HG03520 (cell line): Measurements from ENCODE around the gene CCDC102B.
"Not testable (repeated sequence)": the region's sequence is repeated elsewhere in the genome, so short reads cannot be mapped to it uniquely, and the experiment has no call there.

Experiments
- ATAC-seq: cut with Tn5 transposase; IDR thresholded peaks from one replicate; pipeline ENCODE4 v1.9.1; 2021; ENCODE audit warnings: mild to moderate bottlenecking, moderate library complexity; ENCODE audit not compliant: unreplicated experiment

Gene CCDC102B

DNA sequence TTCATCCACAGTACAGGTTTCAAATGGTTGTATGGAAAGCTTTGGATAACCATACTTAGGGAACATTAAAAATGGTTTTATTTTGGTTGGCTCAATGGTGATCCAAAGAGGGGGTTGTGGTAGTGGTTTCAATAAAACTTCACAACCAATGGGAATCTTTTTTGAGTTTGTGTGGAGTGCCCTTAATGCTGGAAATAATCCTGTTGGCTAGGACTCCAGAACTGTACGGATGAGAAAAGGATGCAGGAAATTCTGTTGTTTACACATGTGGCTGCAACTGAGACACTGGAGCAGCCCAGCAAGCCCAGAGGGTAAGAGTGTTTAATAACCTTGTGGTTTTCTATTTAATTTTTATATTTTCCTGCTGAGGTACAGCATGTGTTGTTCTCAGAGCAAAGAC, at the start of gene CCDC102B:
Gene CCDC102B, plus strand, starts transcription at position 210 of the 400 bp plus-strand sequence. CDS start 38,684 bp downstream, outside the sequence.
- no peak for ATAC-seq

DNA sequence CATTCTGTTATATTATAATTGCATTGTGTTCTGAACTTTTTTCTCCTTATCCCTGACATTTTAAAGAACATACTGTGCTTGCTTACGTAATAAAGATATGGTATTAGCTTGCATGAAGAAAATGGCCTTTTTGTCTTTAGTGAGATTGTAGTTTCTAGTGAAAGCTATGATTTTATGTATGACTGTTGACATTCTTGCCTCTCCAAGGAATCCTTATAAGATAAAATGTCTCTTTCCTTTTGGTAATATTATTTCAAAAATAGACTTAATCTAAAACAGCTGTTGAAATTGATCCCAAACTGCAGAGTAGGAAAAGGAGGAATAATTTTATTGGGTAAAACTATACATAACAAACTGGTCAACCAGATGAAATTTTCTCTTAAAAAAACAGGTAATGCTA, 40.8 kb upstream of the CCDC102B start:
- ATAC-seq: no peak

DNA sequence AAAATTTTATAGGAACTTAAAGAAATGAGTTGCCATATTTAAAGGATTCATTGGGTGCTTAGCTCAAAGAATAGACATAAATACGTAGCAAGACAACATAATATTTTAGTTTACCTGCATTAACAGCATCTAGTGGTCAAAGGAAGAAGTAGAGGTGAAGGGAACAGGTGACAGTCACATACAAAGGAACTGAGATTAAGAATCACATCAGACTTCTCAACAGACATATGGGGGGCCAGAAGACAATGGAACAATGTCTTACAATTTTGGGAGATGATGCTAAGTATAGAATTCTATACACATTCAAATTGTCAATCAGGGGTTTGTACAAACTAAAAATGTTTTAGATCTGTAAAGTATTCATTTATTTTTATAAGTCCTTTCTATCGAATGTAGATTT, 38.6 kb upstream of the CCDC102B start:
- no peak for ATAC-seq

- ATAC-seq: no peak
Observed at GRCh38 chr18:68763083-68763482, 34.8 kb upstream of the CCDC102B start.

- ATAC-seq: no peak
Observed at GRCh38 chr18:68764016-68764415, 33.9 kb upstream of the CCDC102B start.

GRCh38 chr18:68766433-68766832, 31.4 kb upstream of the CCDC102B start:
- no peak for ATAC-seq

DNA sequence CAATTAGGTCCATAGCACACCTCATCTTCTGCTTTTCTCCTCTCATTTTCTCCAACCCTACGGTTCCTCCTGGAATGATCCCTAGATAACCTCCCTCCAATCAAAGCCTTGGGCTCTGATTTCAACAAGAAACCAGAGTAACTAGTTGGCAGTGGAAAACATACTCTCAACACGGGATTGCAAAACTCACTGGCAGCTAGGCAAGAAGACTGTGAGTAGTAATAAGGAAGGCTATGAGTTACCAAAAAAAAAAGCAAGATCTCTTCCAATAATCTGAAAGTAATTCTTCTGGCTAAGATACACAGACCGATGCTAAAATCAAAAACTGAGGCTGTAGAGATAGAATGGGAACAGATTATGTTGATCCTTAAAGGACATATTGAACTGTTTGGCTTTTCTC, 28.4 kb upstream of the CCDC102B start:
- no peak for ATAC-seq

- no peak for ATAC-seq
Observed at GRCh38 chr18:68772268-68772667, 25.6 kb upstream of the CCDC102B start.

DNA sequence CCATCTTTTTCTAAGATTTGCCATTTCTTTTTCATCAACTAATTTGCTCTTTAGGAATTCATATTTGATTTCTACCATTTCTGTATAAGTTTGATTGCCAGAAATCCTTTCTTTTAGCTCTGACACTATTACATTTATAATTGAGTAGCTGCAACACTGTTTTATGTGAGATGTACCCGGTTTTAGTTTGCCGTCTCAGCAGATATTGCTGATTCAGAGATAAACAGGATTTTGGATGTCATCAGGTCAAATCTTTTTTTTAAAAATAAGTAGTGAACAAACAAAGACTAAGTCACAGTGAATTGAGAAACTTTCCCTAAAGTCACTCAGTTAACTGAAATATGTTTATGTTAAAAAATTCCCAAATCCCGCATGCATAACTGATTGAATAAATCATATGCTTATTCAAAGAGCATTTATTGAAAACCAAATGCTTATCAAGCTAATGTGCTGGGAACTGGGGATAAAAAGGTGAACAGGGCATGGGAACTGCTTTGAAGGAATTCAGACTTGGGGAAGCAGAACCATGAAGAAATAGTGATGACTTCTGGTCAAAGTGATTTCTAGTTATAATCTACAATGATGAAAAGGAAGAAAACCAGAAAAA, 19.5 kb upstream of the CCDC102B start:
- ATAC-seq: no peak

DNA sequence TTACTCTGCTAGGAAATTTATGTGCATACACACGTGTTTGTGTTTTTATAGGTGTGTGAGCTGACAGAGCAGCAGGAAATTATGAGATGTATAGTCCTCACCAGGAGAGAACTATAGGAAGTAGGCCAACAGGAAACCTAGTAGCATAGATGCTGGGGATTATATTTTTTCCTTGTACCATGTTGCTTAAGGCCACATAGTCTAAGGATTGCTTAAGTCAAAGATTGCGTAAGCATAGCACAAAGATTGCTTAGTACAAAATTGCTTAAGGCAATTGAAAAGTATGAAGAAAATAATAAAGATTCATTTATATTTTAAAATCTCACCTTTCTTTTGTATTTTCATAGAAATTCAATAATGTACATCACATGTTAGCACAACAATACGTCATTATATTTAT, 18.7 kb upstream of the CCDC102B start:
- no peak for ATAC-seq

GRCh38 chr18:68780802-68781635, 16.9 kb upstream of the CCDC102B start:
- ATAC-seq: no peak

DNA sequence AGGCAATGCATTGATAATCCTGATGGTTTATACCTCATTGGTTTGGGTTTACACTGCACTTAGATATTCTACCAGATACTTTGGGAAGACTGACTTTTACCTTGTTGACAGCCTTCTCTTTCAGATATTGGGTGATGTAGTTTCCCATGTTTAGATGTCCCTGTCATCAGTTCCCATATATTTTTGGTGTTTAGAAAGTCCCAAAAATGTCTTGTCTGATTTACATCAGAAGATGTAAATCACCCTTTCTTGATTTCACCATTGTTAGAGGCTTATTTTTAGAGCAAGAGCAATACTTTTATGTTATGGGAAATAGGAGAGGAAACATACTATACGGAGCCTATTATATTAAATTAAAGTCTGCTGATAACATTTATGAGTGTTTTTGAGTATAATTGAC, 14.4 kb upstream of the CCDC102B start:
- ATAC-seq: no peak

- no peak for ATAC-seq
Observed at GRCh38 chr18:68784071-68784470, 13.8 kb upstream of the CCDC102B start.

DNA sequence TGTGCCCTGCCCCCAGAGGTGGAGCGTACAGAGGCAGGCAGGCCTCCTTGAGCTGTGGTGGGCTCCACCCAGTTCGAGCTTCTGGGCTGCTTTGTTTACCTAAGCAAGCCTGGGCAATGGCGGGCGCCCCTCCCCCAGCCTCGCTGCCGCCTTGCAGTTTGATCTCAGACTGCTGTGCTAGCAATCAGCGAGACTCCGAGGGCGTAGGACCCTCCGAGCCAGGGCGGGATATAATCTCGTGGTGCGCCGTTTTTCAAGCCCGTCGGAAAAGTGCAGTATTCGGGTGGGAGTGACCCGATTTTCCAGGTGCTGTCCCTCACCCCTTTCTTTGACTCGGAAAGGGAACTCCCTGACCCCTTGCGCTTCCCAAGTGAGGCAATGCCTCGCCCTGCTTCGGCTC, 7.6 kb upstream of the CCDC102B start:
- ATAC-seq: not testable (repeated sequence)

DNA sequence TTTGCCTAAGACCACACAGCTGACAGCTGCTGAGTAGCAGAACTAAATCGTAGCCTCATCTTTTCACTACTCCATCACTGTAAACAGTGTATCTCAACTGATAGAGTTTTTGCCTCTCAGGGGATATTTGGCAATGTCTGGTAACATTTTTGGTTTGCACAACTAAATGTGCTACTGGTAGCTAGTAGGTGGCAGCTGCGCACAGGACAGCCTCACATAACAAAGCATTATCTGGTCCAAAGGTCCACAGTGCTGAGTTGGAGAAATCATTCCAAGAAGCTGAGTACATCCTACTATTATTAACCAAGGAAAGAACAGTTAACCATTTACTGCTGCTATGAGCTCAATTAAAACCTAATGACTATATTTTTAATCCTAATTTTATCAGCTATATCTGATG, 6.1 kb upstream of the CCDC102B start:
- ATAC-seq: no peak

DNA sequence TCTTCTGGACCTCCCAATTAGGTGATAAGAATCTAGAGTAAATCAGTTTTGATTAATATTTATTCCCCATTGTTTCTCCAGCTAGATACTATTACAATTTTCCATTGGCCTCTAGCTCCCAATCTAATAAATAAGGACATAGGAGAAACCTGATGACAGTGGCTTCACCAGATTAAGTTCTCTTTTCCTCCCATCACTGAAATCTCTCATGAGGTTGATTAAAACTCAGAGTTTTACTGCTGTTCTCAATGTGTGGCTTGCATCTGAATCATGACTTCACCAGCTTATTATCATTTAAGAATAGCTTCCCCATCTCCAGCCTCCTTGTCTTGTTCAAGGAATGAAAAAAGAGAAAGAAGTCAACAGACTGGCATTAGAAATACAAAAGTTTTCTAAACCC, 3.9 kb upstream of the CCDC102B start:
- ATAC-seq: no peak

DNA sequence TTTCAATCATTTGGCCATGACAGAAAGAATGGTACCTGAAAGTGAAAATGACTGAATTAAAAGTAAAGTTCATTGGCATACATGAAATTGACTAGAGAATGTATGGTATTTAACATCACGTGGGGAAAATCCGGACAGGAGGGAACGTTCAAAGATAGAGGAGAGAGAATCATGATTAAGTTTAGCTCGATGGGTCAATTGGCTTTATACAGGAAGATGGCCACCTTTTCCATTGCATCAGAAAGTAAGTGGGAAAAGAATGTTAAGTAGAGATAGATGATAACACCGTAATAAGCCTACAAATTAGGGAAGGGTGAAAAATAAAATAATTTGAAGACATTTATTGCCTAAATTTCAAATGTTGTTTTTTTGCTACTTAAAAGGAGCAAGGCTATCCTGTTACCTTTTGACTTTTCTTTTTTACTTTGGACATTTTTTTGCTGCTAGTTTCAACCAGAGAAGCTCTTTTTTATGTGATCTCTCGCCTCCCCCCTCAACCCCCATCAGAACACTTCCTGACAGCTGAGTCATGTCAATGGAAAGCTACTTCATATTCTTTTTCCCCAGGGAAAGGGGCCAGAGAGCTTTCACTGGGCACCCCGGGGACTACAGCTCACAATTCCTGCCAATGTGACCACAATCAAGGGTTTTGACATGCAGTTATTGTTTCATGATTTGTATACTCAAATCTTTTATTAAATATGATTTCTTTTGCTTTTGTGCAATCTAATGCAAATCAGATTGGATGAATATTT, 767 bp upstream of the CCDC102B start:
- ATAC-seq: no peak

- ATAC-seq: no peak
Observed at GRCh38 chr18:68800075-68800474, 2.2 kb downstream of the CCDC102B start.

- ATAC-seq: no peak
Observed at GRCh38 chr18:68803356-68803755, 5.5 kb downstream of the CCDC102B start.

- no peak for ATAC-seq
Observed at GRCh38 chr18:68817584-68817983, 19.7 kb downstream of the CCDC102B start.

DNA sequence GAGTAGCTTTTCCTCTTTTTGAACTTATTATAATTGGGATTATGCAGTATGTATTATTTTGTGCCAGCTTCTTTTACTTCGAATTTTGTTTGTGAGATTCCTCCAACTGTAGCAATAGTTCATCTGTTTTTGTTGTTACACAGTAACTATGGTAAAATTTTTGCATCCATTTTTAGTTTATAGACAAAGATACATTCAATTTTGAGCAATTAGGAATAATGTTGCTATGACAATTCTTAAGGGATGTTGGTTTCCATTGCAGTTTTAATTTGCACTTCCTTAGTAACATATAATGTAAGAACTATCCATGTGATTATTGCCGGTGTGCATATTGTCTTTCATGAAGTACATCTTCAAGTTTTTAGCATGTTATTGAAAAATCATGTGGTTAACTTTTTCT, 20.7 kb downstream of the CCDC102B start:
- no peak for ATAC-seq

- ATAC-seq: no peak
Observed at GRCh38 chr18:68822926-68823325, 25.0 kb downstream of the CCDC102B start.
